Stimulated activated CD4-positive, alpha-beta T cell treated with anti-CD3 and anti-CD28 coated beads, Interleukin-12 subunit alpha, Interleukin-12 subunit beta, amount 100 ng/mL, for 24 hours (primary cell): Measurements from ENCODE around the gene PRR19.

Experiments used
- DNase-seq, 2 experiments: peaks; one replicate each; pipeline ENCODE4 v3.0.0-alpha.2; 2020; ENCODE audit warnings: low read depth in 2 of 2

The PRR19 gene

GRCh38 chr19:42271045-42271419, 30.9 kb upstream of the PRR19 start:
- no peak for DNase-seq

DNA sequence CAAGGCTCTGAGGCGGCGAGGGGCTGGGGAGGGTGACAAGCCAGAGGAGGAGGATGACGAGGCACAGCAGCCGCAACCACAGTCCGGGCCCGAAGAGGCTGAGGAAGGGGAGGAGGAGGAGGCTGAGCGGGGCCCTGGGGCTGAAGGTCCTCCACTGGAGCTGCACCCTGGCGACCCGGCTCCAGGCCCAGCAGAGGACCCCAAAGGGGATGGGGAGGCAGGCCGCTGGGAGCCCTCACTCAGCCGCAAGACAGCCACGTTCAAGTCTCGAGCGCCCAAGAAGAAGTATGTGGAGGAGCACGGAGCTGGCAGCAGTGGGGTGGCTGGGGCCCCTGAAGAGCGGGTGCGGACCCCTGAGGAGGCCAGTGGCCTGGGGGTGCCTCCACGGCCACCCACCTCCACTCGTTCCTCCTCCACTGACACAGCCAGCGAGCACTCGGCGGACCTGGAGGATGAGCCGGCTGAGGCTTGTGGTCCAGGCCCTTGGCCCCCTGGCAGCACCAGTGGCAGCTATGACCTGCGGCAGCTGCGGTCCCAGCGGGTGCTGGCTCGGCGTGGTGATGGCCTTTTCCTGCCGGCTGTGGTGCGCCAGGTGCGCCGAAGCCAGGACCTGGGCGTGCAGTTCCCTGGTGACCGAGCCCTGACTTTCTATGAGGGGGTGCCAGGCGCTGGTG, 29.9 kb upstream of the PRR19 start:
- no peak for DNase-seq

DNA sequence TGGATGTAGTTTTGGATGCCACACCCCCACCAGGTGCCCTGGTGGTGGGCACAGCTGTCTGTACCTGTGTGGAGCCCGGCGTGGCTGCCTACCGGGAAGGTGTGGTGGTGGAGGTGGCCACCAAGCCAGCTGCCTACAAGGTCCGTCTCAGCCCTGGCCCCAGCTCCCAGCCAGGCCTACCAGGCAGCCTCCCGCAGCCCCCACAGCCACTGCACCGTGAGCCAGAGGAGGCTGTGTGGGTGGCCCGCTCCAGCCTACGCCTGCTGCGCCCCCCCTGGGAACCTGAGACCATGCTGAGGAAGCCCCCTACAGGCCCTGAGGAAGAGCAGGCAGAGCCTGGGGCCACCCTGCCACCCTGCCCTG, 29.4 kb upstream of the PRR19 start:
- no peak for DNase-seq

GRCh38 chr19:42272989-42273406, 28.9 kb upstream of the PRR19 start:
- no peak for DNase-seq

GRCh38 chr19:42273407-42274064, 28.4 kb upstream of the PRR19 start:
- no peak for DNase-seq

GRCh38 chr19:42274065-42274682, 27.8 kb upstream of the PRR19 start:
- no peak for DNase-seq

DNA sequence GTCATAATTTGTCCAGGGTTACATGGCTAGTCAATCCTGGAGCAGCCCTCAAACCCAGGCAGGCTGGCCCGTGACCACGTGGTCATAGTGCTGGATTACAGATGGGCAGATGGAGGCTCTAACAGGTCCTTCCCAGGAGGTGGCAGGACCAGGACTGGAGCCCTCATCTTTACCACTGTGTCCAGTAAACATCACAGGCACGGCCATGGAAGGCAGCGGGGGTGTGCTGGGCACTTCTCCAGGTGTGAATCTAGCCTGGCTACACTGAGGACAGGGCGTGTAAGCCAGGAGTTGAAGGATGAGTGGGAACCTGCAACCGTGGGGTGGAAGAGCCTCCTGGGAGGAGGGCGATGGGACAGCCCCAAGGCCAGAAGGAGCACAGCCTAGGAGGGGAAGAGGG, 26.8 kb upstream of the PRR19 start:
- DNase-seq, result no peak

DNA sequence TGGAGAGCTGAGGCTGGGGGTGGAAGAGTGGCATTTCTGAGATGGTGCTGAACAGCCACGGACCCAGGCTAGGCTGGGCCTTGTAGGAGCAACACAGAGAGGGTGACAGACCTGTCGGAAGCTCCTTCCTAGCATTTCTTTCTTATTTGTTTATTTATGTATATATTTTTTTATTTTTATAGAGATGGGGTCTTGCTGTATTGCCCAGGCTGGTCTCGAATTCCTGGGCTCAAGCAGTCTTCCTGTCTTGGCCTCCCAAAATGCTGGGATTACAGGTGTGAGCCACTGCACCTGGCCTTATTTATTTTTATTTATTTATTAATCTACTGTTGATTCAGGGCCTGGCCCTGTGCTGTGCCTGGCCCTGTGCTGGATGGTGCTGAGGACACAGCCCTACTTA, 26.4 kb upstream of the PRR19 start:
- DNase-seq, result no peak

- DNase-seq, result no peak
Observed at GRCh38 chr19:42276284-42276683, 25.6 kb upstream of the PRR19 start.

DNA sequence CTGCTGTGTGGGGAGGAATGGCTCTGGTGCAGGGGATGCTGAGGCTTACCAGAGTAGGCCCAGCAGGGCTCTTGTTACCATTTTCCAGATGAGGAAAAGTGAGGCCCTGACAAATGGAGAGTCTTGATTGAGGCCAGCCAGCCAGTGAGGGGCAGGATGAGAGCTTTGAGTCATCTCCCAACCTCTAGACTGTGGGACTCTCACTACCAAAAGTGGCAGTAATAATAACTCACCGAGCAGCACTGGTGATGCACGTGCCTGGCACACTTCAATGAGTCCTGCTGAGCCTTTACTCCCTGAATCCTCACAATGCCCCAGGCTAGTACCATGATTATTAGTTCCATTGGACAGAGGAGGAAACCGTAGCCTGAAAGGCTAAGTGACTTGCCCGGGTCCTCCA, 25.1 kb upstream of the PRR19 start:
- DNase-seq, result no peak

DNA sequence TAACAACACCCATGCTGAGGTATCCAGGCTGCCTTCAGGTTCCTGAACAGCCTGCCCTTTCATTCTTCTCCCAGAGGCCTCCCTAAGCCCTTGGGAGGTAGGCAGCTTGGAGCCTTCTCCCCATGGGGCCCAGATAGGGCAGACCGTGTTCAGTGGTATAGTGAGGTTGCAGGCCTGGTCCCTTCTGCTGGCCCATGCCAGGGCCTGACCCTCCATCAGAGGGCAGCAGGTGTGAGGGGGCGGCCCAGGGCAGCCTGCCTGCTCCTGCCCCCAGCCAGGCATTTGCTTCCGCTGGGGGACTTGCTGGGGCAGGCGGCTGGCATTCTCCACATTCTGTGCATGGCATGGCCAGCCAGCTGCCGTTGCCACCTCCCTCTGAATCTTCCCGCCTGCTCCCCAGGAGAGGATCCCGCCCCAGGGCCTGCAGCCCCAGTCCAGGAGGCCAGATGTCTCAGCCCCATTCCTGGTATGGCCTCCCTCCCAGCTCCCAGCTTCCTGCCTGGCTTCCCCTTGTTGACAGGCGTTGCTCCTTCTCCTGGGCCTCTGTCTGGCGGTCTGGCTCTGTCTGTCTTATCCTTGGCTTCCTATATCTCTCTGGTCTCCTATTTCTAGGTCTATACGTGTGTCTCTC, 24.0 kb upstream of the PRR19 start:
- DNase-seq, result no peak

GRCh38 chr19:42278452-42279154, 23.3 kb upstream of the PRR19 start:
- no peak for DNase-seq

- DNase-seq, result no peak
Observed at GRCh38 chr19:42279155-42279901, 22.6 kb upstream of the PRR19 start.

DNA sequence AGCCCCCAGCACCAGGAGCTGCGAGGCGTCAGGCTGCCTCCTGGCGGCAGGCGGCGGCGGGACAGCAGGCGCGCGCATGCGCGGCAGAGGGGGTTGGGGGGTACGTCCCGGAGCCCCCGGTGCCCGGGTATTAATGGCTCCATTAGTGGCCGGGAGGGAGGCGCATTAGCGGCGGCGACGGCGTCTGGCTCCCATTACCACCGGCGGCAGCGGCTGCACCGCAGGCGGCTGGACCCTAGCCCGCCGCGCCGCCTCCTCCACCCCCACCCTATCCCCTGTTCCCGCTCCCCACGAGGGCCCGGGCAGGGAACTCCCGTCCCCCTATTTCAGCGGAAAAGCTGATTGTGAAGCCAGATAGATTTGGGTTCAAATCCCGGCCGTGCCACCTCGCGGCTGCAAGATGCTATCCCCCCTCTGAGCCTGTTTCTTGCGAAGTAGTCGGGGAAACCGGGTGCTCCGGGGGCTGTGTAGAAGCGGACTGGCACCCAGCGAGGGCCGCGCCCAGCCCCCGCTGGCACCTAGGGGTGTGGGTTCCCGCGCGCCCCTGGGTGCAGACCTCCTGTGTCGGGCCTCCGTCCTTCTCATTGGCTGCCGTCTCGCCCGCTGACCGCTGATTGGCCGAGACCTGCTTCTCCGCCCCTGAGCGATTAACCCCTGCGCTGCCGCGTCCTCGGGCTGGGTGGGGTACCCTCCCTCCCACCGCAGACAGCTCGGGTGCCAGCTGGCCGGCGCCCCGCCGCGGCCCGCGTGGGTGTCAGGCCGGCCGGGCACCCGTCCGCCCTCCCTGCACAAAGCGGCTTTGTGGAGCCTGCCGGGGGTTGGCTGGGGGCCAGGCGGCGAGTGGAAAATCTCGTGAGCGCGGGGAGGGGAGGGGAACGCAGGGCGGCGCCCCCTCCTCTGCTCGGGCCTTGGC, 21.8 kb upstream of the PRR19 start:
- peak; percentile 75 to 87 for DNase-seq

DNA sequence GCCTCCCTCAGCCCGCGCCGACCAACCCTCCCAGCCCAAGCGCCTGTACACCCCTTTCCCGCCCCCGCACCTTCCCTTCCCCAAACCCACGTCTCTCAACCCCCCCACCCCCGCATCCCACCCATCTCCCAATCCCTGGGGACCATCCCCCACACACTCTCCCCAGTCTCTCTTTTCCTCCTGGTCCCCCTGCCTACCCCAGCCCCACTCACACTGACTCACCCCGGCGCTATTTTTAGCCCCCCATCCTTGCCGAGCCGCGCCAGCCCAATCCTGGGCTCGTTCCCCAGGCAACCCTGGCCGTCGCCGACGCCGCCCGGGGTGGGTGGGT, 21.2 kb upstream of the PRR19 start:
- DNase-seq, result peak in 1 of 2 experiments; percentile 28

- no peak for DNase-seq
Observed at GRCh38 chr19:42281146-42281826, 20.6 kb upstream of the PRR19 start.

DNA sequence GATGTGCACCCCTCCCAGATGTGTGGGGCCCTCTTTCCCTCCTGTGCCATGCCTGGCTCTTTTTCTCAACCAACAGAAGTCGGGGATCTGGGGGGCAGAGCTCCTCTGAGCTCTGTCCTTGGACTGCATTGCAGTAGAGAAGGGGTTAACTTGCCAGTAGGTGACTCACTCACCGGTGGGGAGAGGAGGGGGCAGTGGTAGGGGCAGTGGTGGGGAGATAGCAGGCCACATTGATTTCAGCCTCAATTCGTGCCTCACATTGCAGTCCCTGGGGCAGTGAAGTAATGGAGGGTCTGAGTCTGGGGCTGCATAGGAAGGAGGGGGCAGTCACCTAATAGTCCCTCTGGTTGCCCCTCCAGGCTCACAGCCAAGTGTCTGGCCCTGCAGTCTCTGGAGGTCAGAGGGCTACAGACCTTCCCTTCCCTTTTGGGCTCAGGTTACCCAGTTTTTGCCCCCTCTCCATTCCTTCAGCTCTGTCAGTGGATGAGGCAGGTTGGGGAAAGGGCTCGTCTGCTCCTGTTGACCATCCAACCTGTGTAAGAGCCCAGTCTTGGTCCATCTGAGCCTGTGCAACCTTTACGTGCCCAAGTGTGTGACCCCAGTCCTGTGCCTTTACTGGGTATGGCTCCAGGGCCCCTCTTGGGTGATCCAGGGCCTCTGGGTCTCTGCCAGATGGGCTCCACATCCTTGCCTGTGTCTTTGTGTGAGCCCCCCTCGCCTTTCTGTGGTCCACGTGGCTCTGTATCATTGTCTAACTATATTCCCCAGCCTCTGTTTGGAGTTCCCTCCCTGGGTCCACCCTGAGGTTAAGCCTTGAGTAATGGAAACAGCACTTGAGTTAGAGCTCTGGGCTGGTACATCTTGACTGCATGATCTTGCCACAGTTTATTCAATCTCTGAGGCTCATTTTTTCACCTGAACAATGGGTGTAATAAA, 19.8 kb upstream of the PRR19 start:
- DNase-seq, result no peak

GRCh38 chr19:42282819-42283187, 19.1 kb upstream of the PRR19 start:
- DNase-seq, result no peak
